ENCODE results near the gene LRRC28.

The LRRC28 gene

GRCh38 chr15:99249270-99249841, 1.9 kb upstream of the LRRC28 start, which contains the start of gene TTC23:
TTC23 (minus strand) TSS chr15:99249581; CDS start chr15:99228712, 20,869 bp downstream.
- DNase-seq (ENCODE audit: low read depth in 2 of 3, low spot score in 2 of 3): no peak

DNA sequence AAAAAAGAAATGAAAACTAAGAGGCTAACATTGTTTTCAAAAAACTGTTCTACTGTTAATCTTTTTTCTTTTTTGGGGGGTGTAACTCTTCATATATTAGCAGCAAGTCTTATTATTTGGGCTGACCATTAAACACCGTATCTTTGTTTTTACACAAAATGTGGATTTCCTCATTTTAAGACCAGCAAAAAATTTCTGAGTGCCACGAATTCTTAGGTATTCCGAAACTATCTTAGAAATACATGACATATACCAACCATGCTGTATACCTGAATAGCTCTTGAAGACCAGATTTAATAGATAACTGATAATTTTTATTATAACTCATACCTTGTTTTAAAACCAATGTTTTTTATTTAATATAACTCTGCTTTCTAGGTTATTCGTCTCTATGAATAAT, 1.3 kb upstream of the LRRC28 start:
- DNase-seq (ENCODE audit: low read depth in 2 of 3, low spot score in 2 of 3): no peak

DNA sequence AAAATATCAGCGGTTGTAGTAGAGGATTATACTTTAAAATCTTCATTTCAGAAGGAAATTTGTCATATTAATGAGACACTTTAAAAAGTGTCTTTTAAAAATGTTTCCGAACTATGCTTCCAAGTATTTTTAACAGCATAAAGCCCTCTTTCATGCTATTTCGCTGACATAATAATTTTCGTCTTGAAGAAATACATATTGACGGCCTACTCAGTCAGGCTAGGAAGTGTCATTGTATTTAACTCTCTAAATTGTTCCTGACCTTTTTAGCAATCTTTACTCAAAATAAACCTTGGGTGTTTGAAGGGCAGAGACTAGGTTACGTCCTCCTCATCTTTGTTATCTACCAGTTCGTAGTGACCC, 806 bp upstream of the LRRC28 start:
- DNase-seq (ENCODE audit: low read depth in 2 of 3, low spot score in 2 of 3): no peak

GRCh38 chr15:99252326-99252725, 1.0 kb downstream of the LRRC28 start:
- no peak for DNase-seq (ENCODE audit: low read depth in 2 of 3, low spot score in 2 of 3)

GRCh38 chr15:99253381-99254090, 2.3 kb downstream of the LRRC28 start:
- no peak for DNase-seq (ENCODE audit: low read depth in 2 of 3, low spot score in 2 of 3)

DNA sequence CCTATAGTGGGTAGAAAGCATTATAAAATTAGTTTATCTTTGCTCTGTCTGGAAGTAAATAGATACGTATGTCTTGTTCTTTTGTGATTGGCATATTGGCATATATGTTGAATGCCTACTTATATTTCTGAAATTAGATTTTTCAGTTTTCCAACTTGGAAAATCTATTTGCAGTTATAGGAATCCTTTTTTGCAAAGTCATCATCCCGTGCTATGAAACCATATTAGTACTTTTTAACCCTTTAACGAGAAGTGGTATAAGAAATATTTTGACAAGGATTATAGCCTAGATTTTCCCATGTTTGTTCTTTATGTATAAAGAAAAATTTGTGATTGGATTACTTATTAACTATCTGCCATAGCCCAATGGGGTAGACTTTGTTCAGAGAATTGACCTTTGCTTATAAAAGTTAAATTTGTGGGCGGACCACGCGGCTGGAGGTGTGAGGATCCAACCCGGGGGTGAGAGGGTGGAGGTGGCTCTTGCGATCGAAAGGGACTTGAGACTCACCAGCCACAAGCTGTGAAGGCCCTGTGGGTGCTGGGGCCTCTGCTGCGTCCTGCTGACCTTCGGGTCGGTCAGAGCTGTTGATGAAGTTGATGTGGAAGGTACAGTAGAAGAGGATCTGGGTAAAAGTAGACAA, 5.9 kb downstream of the LRRC28 start:
- DNase-seq (ENCODE audit: low read depth in 2 of 3, low spot score in 2 of 3): no peak

- no peak for DNase-seq (ENCODE audit: low read depth in 2 of 3, low spot score in 2 of 3)
Observed at GRCh38 chr15:99264125-99264524, 12.8 kb downstream of the LRRC28 start.

DNA sequence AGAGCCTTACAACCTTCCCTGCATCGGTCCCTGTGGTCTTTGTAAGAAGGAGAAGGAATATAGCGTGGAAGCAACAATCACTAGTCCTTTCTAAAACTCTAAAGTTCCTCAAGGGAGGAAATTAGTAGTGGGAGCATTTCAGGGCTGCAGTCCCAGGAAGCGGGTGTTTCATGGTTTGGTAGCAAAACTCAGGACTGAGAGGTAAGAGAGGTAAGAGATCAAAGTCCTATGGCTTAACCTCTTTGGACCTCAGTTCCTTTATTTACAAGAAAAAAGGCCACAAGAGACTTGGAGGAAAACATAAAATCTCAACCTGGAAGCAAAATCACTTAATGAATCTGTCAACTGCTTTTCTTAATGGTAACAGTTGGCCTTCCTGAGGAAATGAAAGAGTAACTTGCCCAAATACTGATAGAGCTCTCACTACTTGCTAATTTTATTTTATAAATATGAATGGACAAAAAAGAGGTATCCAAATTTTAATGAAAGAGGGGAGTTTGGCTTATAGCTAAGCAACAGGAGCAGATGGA, 14.3 kb downstream of the LRRC28 start:
- DNase-seq (ENCODE audit: low read depth in 2 of 3, low spot score in 2 of 3): no peak

DNA sequence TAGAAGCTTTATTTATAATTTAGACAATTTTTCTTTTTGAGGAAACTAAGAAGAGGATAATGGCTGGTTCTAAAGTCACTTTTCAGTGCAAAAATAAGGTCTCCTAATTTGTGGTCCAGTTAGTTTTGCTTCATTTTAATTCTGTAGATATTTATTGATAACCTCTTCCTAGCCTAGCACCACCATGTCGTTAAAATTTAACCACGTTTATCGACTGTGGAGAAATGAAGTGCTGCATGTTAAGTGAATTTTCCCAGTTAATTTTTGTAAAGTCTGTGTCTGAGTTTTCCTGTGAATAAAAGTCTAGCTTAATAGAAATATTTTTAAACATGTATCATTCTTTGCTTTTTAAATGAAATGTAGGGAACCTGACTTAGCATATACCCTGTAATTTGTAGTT, 16.7 kb downstream of the LRRC28 start:
- DNase-seq (ENCODE audit: low read depth in 2 of 3, low spot score in 2 of 3): no peak

DNA sequence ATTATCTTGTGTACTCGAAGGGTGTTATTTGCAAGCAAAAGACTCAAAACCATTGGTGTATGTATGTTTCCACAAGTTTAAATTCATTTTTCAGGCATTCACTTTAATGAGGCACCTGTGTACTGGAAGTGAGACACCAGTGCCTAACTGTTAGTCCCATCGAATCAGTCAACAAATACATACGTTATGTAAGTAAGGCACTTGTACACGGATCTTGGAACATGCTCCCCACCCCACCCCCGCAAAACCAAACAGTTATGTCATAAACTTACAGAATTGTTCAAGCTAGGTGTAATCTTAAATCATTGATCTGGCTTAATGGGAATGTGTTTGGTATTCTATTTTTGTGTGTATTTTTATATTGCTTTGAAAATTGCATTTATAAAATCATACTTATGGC, 17.1 kb downstream of the LRRC28 start:
- no peak for DNase-seq (ENCODE audit: low read depth in 2 of 3, low spot score in 2 of 3)

GRCh38 chr15:99273801-99274200, 22.5 kb downstream of the LRRC28 start:
- no peak for DNase-seq (ENCODE audit: low read depth in 2 of 3, low spot score in 2 of 3)

DNA sequence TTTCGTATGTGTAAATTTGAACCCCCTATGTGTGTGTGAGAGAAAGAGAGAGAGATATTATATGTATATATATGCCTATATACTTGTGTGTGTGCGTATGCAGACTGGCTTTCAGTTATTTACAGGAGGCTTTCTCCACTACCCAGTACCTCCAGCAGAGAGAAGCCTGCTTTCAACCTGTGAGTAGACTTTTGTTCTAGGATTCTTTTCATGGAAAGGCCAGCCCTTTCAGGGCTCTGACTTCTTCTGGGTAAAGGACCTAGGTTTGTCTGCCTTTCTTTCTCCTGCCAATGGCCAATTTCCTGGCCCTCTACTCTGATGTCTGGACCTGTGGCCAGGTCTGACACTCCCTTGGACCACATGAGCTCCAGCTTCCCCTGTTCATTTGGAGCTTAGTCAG, 23.8 kb downstream of the LRRC28 start:
- no peak for DNase-seq (ENCODE audit: low read depth in 2 of 3, low spot score in 2 of 3)

DNA sequence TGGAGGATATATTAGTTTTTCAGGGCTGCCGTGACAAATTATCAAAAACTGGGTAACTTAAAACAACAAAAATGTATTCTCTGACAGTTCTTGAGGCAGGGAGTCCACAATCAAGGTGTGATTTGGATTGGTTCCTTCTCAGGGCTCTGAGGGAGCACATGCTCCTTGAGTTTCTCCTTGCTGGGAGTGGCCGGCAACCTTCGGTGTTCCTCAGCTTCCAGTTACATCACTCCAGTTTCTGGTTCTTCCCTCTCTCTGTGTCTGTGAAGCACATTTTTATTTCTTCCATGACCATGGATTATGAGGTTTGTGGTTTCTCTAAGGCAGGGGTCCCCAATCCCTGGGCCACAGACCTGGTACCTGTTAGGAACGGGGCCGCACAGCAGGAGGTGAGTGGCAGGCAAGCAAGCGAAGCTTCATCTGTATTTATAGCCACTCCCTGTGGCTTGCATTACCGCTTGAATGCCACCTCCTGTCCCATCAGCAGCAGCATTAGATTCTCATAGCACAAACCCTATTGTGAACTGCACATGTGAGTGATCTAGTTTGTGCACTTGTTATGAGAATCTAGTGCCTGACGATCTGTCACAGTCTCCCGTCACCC, 24.3 kb downstream of the LRRC28 start:
- DNase-seq (ENCODE audit: low read depth in 2 of 3, low spot score in 2 of 3): no peak

DNA sequence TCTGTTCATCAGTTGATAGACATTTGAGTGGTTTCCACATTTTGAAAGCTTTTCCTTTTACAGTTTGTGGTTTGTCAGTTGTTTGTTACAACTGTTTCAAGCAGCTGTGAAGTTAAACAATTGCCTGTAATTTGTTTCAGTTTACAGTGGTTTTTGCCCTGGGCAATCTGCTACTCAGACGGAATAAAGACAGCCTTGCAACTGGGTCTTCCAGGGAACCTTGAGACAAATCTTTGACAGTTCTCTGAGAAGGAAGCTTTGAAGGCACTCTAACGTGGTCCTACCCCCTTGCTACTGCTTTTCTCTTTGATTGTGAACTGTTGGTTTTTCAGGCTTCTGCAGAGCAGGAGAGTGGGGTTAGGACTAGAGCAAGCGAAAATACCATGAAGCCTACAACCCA, 28.0 kb downstream of the LRRC28 start:
- DNase-seq (ENCODE audit: low read depth in 2 of 3, low spot score in 2 of 3): no peak

DNA sequence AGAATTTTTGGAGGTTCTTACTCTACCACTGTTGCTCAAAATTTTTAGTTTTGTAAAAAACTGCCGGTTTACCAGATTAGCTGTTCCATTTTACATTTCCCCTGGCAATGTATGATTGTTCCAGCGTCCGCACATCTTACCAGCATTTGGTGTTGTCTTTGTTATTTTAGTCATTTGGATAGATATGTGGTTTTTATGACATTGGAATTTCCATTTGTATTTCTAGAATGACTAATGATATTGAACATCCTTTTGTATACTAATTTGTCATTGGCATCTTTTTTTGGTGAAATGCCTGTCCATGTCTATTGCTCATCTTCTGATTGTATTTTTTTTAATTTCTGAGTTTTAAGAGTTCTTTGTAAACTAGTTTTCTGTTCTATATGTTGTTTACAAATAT, 28.5 kb downstream of the LRRC28 start:
- no peak for DNase-seq (ENCODE audit: low read depth in 2 of 3, low spot score in 2 of 3)

DNA sequence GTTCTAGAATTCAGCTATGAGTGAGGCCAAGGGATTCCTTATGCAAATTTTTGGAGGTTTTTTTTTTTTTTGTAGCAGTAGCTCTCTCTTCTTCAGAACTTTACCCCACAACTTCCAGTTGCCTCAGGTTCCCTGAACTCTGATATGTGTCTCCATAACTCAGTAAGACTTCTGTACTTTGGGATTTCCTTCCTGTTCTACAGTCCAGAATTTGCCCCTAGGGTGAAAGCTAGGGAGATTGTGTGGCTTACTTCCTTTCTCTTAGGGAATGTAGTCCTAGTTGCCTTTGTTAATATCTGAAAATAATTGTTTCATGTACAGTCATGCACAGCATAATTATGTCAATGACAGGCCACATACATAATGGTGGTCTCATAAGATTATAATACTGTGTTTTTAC, 30.8 kb downstream of the LRRC28 start:
- no peak for DNase-seq (ENCODE audit: low read depth in 2 of 3, low spot score in 2 of 3)

DNA sequence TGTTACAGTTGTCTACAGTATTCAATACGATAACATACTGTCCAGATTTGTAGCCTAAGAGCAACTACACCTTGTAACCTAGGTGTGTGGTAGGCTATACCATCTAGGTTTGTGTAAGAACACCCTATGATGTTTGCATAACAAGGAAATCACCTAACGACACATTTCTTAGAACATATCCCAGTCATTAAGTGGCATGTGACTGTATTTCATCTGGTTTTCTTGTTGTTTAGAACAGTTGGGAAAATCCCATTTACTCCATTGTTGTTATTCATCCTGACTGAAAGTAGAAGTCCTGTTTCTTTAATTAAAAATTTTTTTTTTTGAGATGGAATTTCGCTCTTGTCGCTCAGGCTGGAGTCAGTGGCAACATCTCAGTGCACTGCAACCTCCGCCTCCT, 31.3 kb downstream of the LRRC28 start:
- DNase-seq (ENCODE audit: low read depth in 2 of 3, low spot score in 2 of 3): no peak

- no peak for DNase-seq (ENCODE audit: low read depth in 2 of 3, low spot score in 2 of 3)
Observed at GRCh38 chr15:99283717-99284116, 32.4 kb downstream of the LRRC28 start.

GRCh38 chr15:99291643-99292042, 40.4 kb downstream of the LRRC28 start:
- no peak for DNase-seq (ENCODE audit: low read depth in 2 of 3, low spot score in 2 of 3)

DNA sequence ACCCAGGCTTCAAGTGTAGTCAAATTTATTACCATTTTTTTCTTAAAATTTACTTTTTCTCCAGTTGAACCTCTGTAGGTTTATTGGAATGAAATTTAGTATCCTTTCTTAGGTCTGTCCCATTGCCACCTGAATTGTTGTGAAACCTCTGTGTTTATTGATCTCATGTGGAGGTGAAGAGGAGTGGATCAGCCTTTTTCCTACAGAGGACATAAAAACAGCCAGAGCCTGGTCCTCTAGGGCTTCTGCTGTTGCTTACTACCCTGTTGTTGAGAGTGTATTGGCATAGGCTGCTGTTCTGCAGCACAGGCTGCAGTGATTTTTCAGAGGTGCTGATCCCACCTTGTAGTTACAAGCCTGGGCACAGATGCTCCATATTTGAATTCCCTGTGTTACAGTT, 44.6 kb downstream of the LRRC28 start:
- DNase-seq (ENCODE audit: low read depth in 2 of 3, low spot score in 2 of 3): no peak

DNA sequence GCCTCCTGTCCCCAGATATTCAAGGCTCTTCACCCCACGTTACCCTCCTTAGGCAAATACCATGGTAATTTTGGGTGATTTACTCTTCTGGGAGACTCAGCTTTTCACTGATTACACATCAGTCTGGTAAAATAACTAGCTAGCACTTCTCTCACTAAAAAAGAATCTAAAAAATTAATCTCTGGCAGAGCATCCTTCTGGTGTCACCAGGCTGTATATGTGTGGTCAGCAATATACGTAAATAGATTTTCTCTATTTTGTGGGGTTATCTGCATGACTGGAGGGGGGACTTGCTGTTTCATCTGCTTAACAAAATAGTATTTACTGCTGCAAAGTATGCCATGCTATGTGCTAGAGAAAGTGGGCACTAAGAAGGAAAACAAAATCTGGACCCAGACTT, 45.1 kb downstream of the LRRC28 start:
- no peak for DNase-seq (ENCODE audit: low read depth in 2 of 3, low spot score in 2 of 3)

DNA sequence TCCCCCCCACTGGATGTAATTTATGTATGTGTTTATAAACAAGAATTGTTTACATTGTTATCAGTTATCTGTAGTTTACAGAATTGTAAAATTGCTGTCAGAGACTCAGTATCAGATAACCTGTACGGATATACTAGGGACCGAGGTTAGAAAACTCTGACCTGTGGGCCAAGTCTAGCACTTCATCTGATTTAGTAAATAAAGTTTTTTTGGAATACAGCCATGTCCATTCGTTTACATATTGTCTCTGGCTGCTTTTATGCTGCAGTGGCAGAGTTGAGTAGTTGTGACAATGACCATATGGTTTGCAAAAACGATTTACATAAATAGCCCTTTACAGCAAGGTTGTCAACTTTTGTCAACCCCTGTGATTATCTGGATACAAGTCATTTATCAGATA, 52.6 kb downstream of the LRRC28 start:
- no peak for DNase-seq (ENCODE audit: low read depth in 2 of 3, low spot score in 2 of 3)
